ENCODE results near the gene KRT26. TPM values are rescaled to one million over a fixed set of nuclear protein-coding genes. Genes with fewer than 3 reads are reported as not detected.

KRT26 gene
- total RNA-seq, 1 experiment from 2014 or later: not detected

- peaks cover 44% of the 10 kb centered on the region for H3K27me3 Mint-ChIP-seq (ENCODE audit: unreplicated experiment)
- no peak overlapping the region for H3K4me3 Mint-ChIP-seq (ENCODE audit: low read depth, unreplicated experiment)
- no TSS peak for BruUV-seq (replicated peaks)
- CTCF ChIA-PET: interaction anchor here (0.6 to 3.5 kb wide), 18 partner anchors 9 to 522 kb away, joined by 3 to 39 read pairs (median 4); partner anchors contain the start of gene SMARCE1
- peaks cover 28% of the 10 kb centered on the region for H3K4me1 Mint-ChIP-seq (ENCODE audit: low read depth, unreplicated experiment)
- H3K36me3 Mint-ChIP-seq (ENCODE audit: insufficient read depth, unreplicated experiment): peaks cover 16% of the 10 kb centered on the region
- no peak overlapping the region for H3K27ac Mint-ChIP-seq (ENCODE audit: unreplicated experiment)
- no peak for DNase-seq
- TF ChIP-seq, protein P1, sequence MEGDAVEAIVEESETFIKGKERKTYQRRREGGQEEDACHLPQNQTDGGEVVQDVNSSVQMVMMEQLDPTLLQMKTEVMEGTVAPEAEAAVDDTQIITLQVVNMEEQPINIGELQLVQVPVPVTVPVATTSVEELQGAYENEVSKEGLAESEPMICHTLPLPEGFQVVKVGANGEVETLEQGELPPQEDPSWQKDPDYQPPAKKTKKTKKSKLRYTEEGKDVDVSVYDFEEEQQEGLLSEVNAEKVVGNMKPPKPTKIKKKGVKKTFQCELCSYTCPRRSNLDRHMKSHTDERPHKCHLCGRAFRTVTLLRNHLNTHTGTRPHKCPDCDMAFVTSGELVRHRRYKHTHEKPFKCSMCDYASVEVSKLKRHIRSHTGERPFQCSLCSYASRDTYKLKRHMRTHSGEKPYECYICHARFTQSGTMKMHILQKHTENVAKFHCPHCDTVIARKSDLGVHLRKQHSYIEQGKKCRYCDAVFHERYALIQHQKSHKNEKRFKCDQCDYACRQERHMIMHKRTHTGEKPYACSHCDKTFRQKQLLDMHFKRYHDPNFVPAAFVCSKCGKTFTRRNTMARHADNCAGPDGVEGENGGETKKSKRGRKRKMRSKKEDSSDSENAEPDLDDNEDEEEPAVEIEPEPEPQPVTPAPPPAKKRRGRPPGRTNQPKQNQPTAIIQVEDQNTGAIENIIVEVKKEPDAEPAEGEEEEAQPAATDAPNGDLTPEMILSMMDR (IDR thresholded peaks at IDR 0.05; ENCODE audit: unreplicated experiment): no peak
- intact Hi-C loops (cut with micrococcal nuclease; ENCODE audit: unreplicated experiment): no loop called here
- H3K9me3 Mint-ChIP-seq (ENCODE audit: low read depth, unreplicated experiment): no peaks in the 10 kb centered on the region
Observed at GRCh38 chr17:40722241-40722640, 49.8 kb downstream of the KRT26 start.

- Mint-ChIP-seq H3K9me3 (ENCODE audit: low read depth, unreplicated experiment) (no peaks in the 10 kb centered on the region), H3K27me3 (ENCODE audit: unreplicated experiment) (peaks cover 57% of the 10 kb centered on the region), H3K27ac (ENCODE audit: unreplicated experiment) (no peak overlapping the region), H3K4me1 (ENCODE audit: low read depth, unreplicated experiment) (peaks cover 22% of the 10 kb centered on the region), H3K36me3 (ENCODE audit: insufficient read depth, unreplicated experiment) (peaks cover 16% of the 10 kb centered on the region), H3K4me3 (ENCODE audit: low read depth, unreplicated experiment) (no peak overlapping the region)
- TF ChIP-seq, protein P1 (IDR thresholded peaks at IDR 0.05; ENCODE audit: unreplicated experiment): no peak
- intact Hi-C loops (cut with micrococcal nuclease; ENCODE audit: unreplicated experiment): no loop called here
- BruUV-seq (replicated peaks): no TSS peak
- DNase-seq: peak; percentile 0
- CTCF ChIA-PET: interaction anchor here (0.6 to 3.5 kb wide), 9 partner anchors 10 to 547 kb away, joined by 3 to 39 read pairs (median 4); partner anchors contain the start of gene SMARCE1
Observed at GRCh38 chr17:40720899-40721298, 51.1 kb downstream of the KRT26 start.

DNA sequence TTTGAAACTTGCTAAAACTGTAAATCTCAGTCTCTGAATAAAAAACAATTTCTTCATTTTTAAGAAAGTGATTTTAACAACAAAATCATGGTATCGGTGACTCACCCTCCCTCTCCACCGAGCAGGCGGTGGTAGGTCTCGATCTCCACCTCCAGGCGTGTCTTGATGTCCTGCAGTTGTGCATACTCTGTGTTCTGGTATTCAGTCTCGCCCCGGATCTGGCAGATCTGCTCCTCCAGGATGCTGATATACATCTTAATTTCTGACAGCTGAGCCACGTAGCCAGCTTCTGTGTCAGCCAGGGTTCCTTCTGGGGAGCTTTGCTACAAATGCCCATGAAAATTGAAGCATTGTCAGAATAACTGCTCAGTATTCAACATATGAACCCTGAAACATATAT is 53.1 kb downstream of the KRT26 start:
- TF ChIP-seq, protein P1 (IDR thresholded peaks at IDR 0.05; ENCODE audit: unreplicated experiment): no peak
- H3K9me3 Mint-ChIP-seq (ENCODE audit: low read depth, unreplicated experiment): no peaks in the 10 kb centered on the region
- peak; percentile 60 for DNase-seq
- BruUV-seq (replicated peaks): no TSS peak
- CTCF ChIA-PET: interaction anchor here (0.6 to 3.6 kb wide), 18 partner anchors 10 to 1013 kb away, joined by 3 to 15 read pairs (median 4); no protein-coding TSS in a partner anchor
- no peak overlapping the region for H3K27ac Mint-ChIP-seq (ENCODE audit: unreplicated experiment)
- H3K4me3 Mint-ChIP-seq (ENCODE audit: low read depth, unreplicated experiment): no peak overlapping the region
- H3K27me3 Mint-ChIP-seq (ENCODE audit: unreplicated experiment): peaks cover 68% of the 10 kb centered on the region
- peaks cover 16% of the 10 kb centered on the region for H3K36me3 Mint-ChIP-seq (ENCODE audit: insufficient read depth, unreplicated experiment)
- peaks cover 22% of the 10 kb centered on the region for H3K4me1 Mint-ChIP-seq (ENCODE audit: low read depth, unreplicated experiment)
- intact Hi-C loops (cut with micrococcal nuclease; ENCODE audit: unreplicated experiment): loop anchor here (10.0 kb wide), 1 partner anchor 314 kb away; no protein-coding TSS in a partner anchor

- BruUV-seq (replicated peaks): no TSS peak
- intact Hi-C loops (cut with micrococcal nuclease; ENCODE audit: unreplicated experiment): loop anchor here (10.0 kb wide), 1 partner anchor 313 kb away; no protein-coding TSS in a partner anchor
- Mint-ChIP-seq H3K4me1 (ENCODE audit: low read depth, unreplicated experiment) (peaks cover 17% of the 10 kb centered on the region), H3K36me3 (ENCODE audit: insufficient read depth, unreplicated experiment) (peaks cover 16% of the 10 kb centered on the region), H3K27ac (ENCODE audit: unreplicated experiment) (no peak overlapping the region), H3K27me3 (ENCODE audit: unreplicated experiment) (peaks cover 59% of the 10 kb centered on the region), H3K4me3 (ENCODE audit: low read depth, unreplicated experiment) (no peak overlapping the region), H3K9me3 (ENCODE audit: low read depth, unreplicated experiment) (no peaks in the 10 kb centered on the region)
- TF ChIP-seq, protein P1 (IDR thresholded peaks at IDR 0.05; ENCODE audit: unreplicated experiment): no peak
- CTCF ChIA-PET: interaction anchor here (0.8 to 3.6 kb wide), 9 partner anchors 12 to 205 kb away, joined by 3 to 15 read pairs (median 4); no protein-coding TSS in a partner anchor
- no peak for DNase-seq
Observed at GRCh38 chr17:40717776-40718175, 54.2 kb downstream of the KRT26 start.

Other genes with a start within 250 kb of the KRT26 start
- not detected in 2 replicates for gene CCR7, start 206.7 kb downstream of the KRT26 start, total RNA-seq (2022)
- 755 and 768 TPM in 2 replicates for gene SMARCE1, start 124.4 kb downstream of the KRT26 start, total RNA-seq (2022)
- gene KRT222, start 107.0 kb downstream of the KRT26 start, total RNA-seq (2022): not detected in 2 replicates
- 2.0 and 2.4 TPM in 2 replicates for gene KRT24, start 68.4 kb downstream of the KRT26 start, total RNA-seq (2022)
- gene KRT25, start 16.9 kb downstream of the KRT26 start, total RNA-seq (2022): not detected in 2 replicates
- not detected in 2 replicates for gene KRT27, start 10.3 kb upstream of the KRT26 start, total RNA-seq (2022)
- gene KRT28, start 27.8 kb upstream of the KRT26 start, total RNA-seq (2022): not detected in 2 replicates
- 171 and 188 TPM in 2 replicates for gene KRT10, start 50.4 kb upstream of the KRT26 start, total RNA-seq (2022)
- 2.4 and 2.7 TPM in 2 replicates for gene KRT12, start 95.0 kb upstream of the KRT26 start, total RNA-seq (2022)
- 0.66 and 1.7 TPM in 2 replicates for gene KRT20, start 113.0 kb upstream of the KRT26 start, total RNA-seq (2022)
- gene KRT23, start 165.4 kb upstream of the KRT26 start, total RNA-seq (2022): 1,389 and 1,709 TPM in 2 replicates
- gene KRT39, start 194.7 kb upstream of the KRT26 start, total RNA-seq (2022): 0.44 TPM in 1 of 2 replicates, not detected in the other
- not detected in 2 replicates for gene KRT40, start 212.1 kb upstream of the KRT26 start, total RNA-seq (2022)
- not detected in 2 replicates for gene KRTAP3-3, start 222.0 kb upstream of the KRT26 start, total RNA-seq (2022)
- gene KRTAP3-2, start 227.7 kb upstream of the KRT26 start, total RNA-seq (2022): not detected in 2 replicates
- not detected in 2 replicates for gene KRTAP3-1, start 236.9 kb upstream of the KRT26 start, total RNA-seq (2022)

Data from Calu3 (cell line).